LNCaP clone FGC (cell line): ENCODE data around the gene CFAP61.

Experiments
- DNase-seq: peaks from one replicate; pipeline ENCODE4 v3.0.0-alpha.2; 2011; ENCODE audit warnings: low read depth
- H3K4me3 ChIP-seq: 2 replicates; pipeline ENCODE4 v1.5.1; 2011; ENCODE audit warnings: mild to moderate bottlenecking, low read depth, low read length, control low read depth
- CTCF ChIP-seq: IDR thresholded peaks from 2 replicates; pipeline ENCODE4 v1.5.1; 2012; ENCODE audit warnings: mild to moderate bottlenecking; ENCODE audit not compliant: control insufficient read depth, insufficient read depth; ENCODE audit errors: extremely low read depth

CFAP61 gene

GRCh38 chr20:20065361-20065760 is 13.0 kb downstream of the CFAP61 start:
- no peak for TF ChIP-seq CTCF
- no peak for DNase-seq
- H3K4me3 ChIP-seq = no peak overlapping the region

GRCh38 chr20:20070871-20071726 is 18.8 kb downstream of the CFAP61 start:
- H3K4me3 ChIP-seq = no peak overlapping the region
- no peak for DNase-seq
- TF ChIP-seq CTCF = no peak

- no peak for TF ChIP-seq CTCF
- H3K4me3 ChIP-seq = no peak overlapping the region
- DNase-seq = no peak
These were observed 21.6 kb downstream of the CFAP61 start for GRCh38 chr20:20073801-20074371.

- no peak for DNase-seq
- no peak overlapping the region for H3K4me3 ChIP-seq
- no peak for TF ChIP-seq CTCF
These were observed 22.7 kb downstream of the CFAP61 start for GRCh38 chr20:20075032-20075431.

GRCh38 chr20:20076297-20077065 is 24.1 kb downstream of the CFAP61 start:
- H3K4me3 ChIP-seq = no peak overlapping the region
- TF ChIP-seq CTCF = no peak
- DNase-seq = no peak

GRCh38 chr20:20078041-20078440 is 25.7 kb downstream of the CFAP61 start:
- no peak overlapping the region for H3K4me3 ChIP-seq
- no peak for DNase-seq
- TF ChIP-seq CTCF = no peak
